Activated B cell treated with CpG ODN at 0.5 μM for 24 hours (primary cell): Measurements from ENCODE around the gene DPM2. TPM values are rescaled to one million over a fixed set of nuclear protein-coding genes. Genes with fewer than 3 reads are reported as not detected.

ENCODE experiments used
- ATAC-seq: fragments of 200-7000 bp; cut with Tn5 transposase; one replicate; pipeline ENCODE4 v1.10.0; 2021; ENCODE audit warnings: low read depth, mild to moderate bottlenecking, moderate library complexity
- CTCF ChIA-PET: fragments of 350-600 bp; sonication (Branson Sonifier 250); formaldehyde crosslinking; loops from one replicate; lab custom pipeline; 2021; ENCODE audit warnings: antibody characterized with exemption; lab: Charles Lee
- POLR2A ChIA-PET: fragments of 350-600 bp; sonication (Branson Sonifier 250); formaldehyde crosslinking; loops from one replicate; lab custom pipeline; 2021; ENCODE audit warnings: antibody characterized with exemption; lab: Charles Lee
- DNase-seq: peaks from one replicate; pipeline ENCODE4 v3.0.0; 2022
- H3K27ac Mint-ChIP-seq: one replicate; pipeline ENCODE4 v1.8.0; 2020; ENCODE audit warnings: mixed read lengths
- H3K27me3 Mint-ChIP-seq: one replicate; pipeline ENCODE4 v1.8.0; 2021; ENCODE audit warnings: mixed read lengths
- H3K36me3 Mint-ChIP-seq: one replicate; pipeline ENCODE4 v1.8.0; 2021; ENCODE audit warnings: low read depth, mixed read lengths
- H3K4me1 Mint-ChIP-seq: one replicate; pipeline ENCODE4 v1.8.0; 2021; ENCODE audit warnings: mixed read lengths
- H3K4me3 Mint-ChIP-seq: one replicate; pipeline ENCODE4 v1.8.0; 2020; ENCODE audit warnings: mild to moderate bottlenecking, mixed read lengths
- H3K9me3 Mint-ChIP-seq: one replicate; pipeline ENCODE4 v1.8.0; 2020; ENCODE audit warnings: mixed read lengths
- intact Hi-C: fragments of 100-400 bp; cut with micrococcal nuclease; formaldehyde crosslinking; loops from one replicate; pipeline ENCODE4 v1.15.1; 2024
- total RNA-seq: library from RNA; stranded (reverse); gene quantifications from 2 replicates; pipeline ENCODE4 v1.2.3, GENCODE V29; 2022
- TF ChIP-seq, protein P1 (sequence below): fragments of 200-600 bp; IDR thresholded peaks from one replicate; pipeline ENCODE4 v1.8.0; 2022; ENCODE audit warnings: antibody characterized with exemption, mild to moderate bottlenecking

DPM2 gene
- total RNA-seq, 1 donor from 2014 or later, result 50.6 TPM

DNA sequence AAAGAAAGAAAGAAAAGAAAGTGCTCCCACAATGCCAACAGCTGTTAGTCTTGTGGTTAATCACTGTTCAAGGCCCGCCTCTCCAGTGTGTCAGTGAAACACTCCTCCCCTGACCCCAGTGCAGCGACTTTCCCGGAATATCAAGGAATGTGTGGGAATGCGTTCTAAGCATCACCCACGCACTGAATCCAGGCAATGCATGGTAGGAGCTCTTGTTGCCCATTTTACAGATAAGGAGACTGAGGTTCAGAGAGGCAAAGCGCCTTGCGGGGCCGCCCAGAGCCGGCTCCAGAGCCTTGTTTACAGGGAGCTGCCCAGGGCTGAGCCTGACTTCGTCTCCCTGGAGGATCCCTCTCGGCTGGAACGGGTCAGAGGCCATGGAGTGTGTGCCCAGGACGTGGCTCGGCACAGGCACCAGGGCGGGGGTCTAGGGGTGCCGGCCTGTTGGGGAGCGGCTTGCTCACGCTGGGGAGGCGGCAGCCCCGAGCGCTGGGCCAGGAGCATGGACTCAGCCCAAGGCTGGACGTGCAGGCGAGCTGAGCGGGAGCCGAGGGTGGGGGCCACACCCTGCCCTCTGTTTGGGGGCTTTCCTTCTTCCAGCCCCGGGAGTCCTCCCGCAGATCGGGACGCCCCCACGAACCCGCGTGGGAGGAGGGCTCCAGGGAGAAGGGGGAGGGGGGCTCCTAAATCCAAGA is 39.1 kb downstream of the DPM2 start:
- Mint-ChIP-seq H3K9me3 (peaks cover 5% of the 10 kb centered on the region), H3K27ac (peak overlapping the region; percentile 76), H3K36me3 (peaks cover 31% of the 10 kb centered on the region), H3K4me3 (peak overlapping the region; percentile 88), H3K27me3 (no peaks in the 10 kb centered on the region), H3K4me1 (peaks cover 48% of the 10 kb centered on the region)
- ChIA-PET CTCF (interaction anchor here (1.0 kb wide), 1 partner anchor 29 kb away, joined by 3 read pairs; no protein-coding TSS in a partner anchor), POLR2A (interaction anchor here (0.6 to 12.3 kb wide), 10 partner anchors 9 to 455 kb away, joined by 3 to 457 read pairs (median 4); partner anchors contain the start of genes FPGS, PTRH1, SH2D3C and ST6GALNAC4)
- TF ChIP-seq, protein P1, sequence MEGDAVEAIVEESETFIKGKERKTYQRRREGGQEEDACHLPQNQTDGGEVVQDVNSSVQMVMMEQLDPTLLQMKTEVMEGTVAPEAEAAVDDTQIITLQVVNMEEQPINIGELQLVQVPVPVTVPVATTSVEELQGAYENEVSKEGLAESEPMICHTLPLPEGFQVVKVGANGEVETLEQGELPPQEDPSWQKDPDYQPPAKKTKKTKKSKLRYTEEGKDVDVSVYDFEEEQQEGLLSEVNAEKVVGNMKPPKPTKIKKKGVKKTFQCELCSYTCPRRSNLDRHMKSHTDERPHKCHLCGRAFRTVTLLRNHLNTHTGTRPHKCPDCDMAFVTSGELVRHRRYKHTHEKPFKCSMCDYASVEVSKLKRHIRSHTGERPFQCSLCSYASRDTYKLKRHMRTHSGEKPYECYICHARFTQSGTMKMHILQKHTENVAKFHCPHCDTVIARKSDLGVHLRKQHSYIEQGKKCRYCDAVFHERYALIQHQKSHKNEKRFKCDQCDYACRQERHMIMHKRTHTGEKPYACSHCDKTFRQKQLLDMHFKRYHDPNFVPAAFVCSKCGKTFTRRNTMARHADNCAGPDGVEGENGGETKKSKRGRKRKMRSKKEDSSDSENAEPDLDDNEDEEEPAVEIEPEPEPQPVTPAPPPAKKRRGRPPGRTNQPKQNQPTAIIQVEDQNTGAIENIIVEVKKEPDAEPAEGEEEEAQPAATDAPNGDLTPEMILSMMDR, result no peak
- DNase-seq (peak; percentile 39), ATAC-seq (peak; percentile 3)
- intact Hi-C loops, result loop anchor here (1.0 kb wide), 1 partner anchor 19 kb away; the partner anchor contains the start of gene ST6GALNAC4

DNA sequence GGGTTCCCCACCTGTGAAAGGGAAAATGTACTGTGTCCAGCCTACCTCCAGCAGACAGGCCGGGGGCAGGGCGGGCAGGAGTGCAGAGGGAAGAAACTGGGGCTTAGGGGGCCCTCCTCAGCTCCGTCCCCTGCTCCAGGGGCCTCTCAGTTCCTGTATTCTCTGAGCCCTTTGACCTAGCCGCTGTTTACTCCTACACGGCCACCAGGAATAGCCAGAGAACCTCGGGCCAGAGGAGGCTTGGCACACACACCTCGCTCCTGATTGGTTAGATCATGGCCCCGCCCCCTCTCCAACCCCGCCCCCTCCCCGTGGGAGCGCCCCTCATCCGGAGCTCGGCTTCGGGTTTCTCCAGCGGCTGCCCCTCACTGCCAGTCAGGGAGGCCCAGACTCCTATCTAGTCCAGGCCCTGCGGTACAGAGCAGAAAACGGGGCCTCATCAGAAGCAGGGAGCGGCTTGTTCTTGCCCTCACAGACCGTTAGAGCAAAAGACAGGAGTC is 40.4 kb downstream of the DPM2 start:
- peak; percentile 22 for ATAC-seq
- H3K4me3 Mint-ChIP-seq, result peak overlapping the region; percentile 35
- H3K4me1 Mint-ChIP-seq, result peaks cover 38% of the 10 kb centered on the region
- no peak overlapping the region for H3K27ac Mint-ChIP-seq
- DNase-seq, result no peak
- no peaks in the 10 kb centered on the region for H3K27me3 Mint-ChIP-seq
- POLR2A ChIA-PET, result interaction anchor here (0.5 to 12.3 kb wide), 13 partner anchors 8 to 1047 kb away, joined by 3 to 457 read pairs (median 5); partner anchors contain the start of genes ST6GALNAC4 and TOR2A
- peaks cover 5% of the 10 kb centered on the region for H3K9me3 Mint-ChIP-seq
- intact Hi-C loops, result no loop called here
- CTCF ChIA-PET, result no interaction called here
- TF ChIP-seq, protein P1, result no peak
- peaks cover 44% of the 10 kb centered on the region for H3K36me3 Mint-ChIP-seq

DNA sequence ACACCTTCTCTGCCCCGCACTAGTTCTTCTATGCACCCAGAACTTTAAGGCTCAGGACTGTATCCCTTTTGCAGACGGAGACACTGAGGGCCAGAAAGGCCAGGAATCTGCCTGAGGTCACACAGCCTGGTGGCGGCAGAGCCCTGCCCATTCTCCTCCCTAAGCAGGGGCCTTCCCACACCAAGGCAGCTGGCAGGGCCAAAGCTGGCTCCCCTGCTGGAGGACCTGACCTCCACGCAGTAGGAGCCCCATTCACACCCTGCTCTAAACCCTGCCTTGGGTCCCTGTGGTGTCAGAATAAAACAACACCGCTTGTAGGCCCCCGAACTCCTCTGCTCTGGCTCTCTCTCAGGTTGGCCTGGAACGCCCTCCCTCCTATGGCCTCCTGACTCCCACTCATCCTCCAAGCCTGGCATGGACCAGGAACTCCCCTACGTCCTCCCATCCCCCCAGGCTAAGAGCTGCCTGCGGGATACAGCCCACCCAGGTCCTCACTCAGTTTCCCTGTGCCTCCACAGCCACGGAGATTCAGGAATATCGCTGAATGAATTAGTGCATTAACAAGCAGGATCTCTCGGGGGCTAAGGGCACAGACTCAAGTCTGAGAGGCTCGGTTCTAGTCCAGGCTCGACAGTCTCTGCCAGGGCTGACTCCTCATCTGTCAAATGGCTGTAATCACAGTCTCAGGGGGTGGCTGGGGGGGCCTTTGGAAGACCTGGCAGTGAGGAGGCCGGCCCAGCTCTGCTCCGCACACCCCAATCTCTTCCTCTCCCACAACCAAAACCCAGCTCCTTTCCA is 41.1 kb downstream of the DPM2 start:
- CTCF ChIA-PET, result no interaction called here
- peak overlapping the region; percentile 51 for H3K27ac Mint-ChIP-seq
- TF ChIP-seq, protein P1, result no peak

DNA sequence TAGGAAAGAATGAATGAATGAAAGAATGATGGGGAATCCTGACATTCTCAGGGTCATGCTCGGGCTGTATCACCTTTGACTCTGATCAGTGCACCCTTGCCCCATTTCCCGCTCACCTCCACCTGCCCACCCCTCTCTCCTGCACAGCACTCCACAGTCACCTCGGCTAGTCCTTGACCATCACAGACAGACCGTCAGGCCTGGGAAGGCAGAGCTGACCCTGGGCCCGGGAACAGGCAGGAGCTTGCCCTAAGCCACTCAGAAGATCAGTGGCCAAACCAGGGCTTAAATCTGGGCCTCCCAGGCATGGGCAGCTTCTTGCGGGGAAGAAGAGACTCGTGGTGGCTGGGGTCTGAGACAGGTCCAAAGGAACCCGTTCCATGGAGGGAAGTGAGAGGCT is 41.8 kb downstream of the DPM2 start:
- Mint-ChIP-seq H3K4me1 (peaks cover 25% of the 10 kb centered on the region), H3K27ac (no peak overlapping the region), H3K36me3 (peaks cover 54% of the 10 kb centered on the region), H3K27me3 (no peaks in the 10 kb centered on the region), H3K4me3 (no peak overlapping the region), H3K9me3 (peaks cover 5% of the 10 kb centered on the region)
- ChIA-PET CTCF (no interaction called here), POLR2A (interaction anchor here (0.6 to 1.5 kb wide), 3 partner anchors 14 to 31 kb away, joined by 3 to 4 read pairs (median 4); partner anchors contain the start of gene ST6GALNAC4)
- ATAC-seq (no peak), DNase-seq (no peak)
- intact Hi-C loops, result no loop called here
- TF ChIP-seq, protein P1, result no peak

More for the DNA sequence above, 41.1 kb downstream of the DPM2 start:
- no peak for ATAC-seq
- Mint-ChIP-seq H3K36me3 (peaks cover 47% of the 10 kb centered on the region), H3K9me3 (peaks cover 5% of the 10 kb centered on the region), H3K27me3 (no peaks in the 10 kb centered on the region), H3K4me3 (no peak overlapping the region), H3K4me1 (peaks cover 31% of the 10 kb centered on the region)
- DNase-seq, result no peak
- POLR2A ChIA-PET, result interaction anchor here (0.5 to 12.3 kb wide), 12 partner anchors 9 to 192 kb away, joined by 3 to 457 read pairs (median 4); partner anchors contain the start of genes ST6GALNAC4 and TOR2A
- intact Hi-C loops, result no loop called here
